Measurements from ENCODE around the gene SLC18A3. TPM values are rescaled to one million over a fixed set of nuclear protein-coding genes. Genes with fewer than 3 reads are reported as not detected.

SLC18A3 gene
- total RNA-seq, 2 donors from 2014 or later = not detected

DNA sequence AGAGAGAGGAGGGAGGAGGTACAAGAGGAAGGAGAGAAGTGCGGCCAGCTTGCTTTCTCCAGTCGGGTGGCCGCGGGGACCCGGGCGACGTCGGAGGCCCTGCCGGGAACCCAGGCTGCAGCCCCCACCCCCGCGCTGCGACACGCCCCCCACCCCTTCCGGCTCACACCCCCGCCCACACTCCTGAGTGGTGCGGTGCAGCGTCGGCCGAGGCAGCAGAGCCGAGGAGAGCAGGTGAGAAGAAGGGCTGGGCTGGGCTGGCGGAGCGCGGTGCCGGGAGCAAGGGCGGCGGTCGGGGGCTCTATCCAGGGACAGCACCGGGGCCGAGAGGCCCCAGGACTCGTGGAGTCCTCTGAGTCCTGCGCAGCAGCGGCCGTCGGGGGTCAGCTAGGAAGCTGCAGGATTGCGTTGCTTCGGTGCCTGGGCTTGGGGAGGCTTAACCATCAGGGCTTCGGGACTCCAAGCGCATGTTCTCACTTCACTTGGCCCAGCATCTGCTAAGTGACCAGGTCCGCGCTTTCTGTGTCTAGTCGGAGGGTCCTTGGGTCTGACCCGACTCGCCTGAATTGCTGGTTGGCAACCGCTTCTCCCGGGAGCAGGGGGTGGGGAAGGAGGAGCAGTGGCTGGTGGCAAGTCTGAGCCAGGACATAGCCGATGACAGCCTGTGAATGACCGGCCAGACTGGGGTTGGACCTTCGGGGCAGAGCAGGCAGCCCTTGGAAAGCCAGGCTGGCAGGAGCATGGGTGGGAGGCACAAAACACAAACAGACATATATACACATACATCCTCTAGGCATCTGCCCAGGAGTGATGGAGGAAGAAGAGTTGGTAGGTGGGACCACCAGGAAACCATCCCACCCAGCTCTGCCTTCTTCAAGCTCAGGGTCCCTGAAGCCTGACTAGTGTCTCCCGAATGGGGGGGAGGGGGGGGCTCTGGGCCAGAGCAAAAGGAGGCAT, 4.4 kb downstream of the SLC18A3 start:
- no peak overlapping the region for H3K4me3 ChIP-seq
- intact Hi-C loops (cut with DNase I) = no loop called here
- no peaks in the 10 kb centered on the region for H3K4me1 ChIP-seq (replicated peaks)
- H3K27ac ChIP-seq = no peak overlapping the region
- H3K27me3 ChIP-seq (replicated peaks; ENCODE audit: insufficient read depth) = peaks cover 59% of the 10 kb centered on the region
- DNase-seq (ENCODE audit: low spot score) = no peak
- H3K9me3 ChIP-seq = no peaks in the 10 kb centered on the region
- 7% methylated on average over 36 of the region's 49 CpGs for WGBS
- TF ChIP-seq, protein P1, sequence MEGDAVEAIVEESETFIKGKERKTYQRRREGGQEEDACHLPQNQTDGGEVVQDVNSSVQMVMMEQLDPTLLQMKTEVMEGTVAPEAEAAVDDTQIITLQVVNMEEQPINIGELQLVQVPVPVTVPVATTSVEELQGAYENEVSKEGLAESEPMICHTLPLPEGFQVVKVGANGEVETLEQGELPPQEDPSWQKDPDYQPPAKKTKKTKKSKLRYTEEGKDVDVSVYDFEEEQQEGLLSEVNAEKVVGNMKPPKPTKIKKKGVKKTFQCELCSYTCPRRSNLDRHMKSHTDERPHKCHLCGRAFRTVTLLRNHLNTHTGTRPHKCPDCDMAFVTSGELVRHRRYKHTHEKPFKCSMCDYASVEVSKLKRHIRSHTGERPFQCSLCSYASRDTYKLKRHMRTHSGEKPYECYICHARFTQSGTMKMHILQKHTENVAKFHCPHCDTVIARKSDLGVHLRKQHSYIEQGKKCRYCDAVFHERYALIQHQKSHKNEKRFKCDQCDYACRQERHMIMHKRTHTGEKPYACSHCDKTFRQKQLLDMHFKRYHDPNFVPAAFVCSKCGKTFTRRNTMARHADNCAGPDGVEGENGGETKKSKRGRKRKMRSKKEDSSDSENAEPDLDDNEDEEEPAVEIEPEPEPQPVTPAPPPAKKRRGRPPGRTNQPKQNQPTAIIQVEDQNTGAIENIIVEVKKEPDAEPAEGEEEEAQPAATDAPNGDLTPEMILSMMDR (IDR thresholded peaks at IDR 0.05) = no peak
- TF ChIP-seq POLR2AphosphoS5 (IDR thresholded peaks at IDR 0.05) (no peak), POLR2A (IDR thresholded peaks at IDR 0.05) (no peak)
- no peaks in the 10 kb centered on the region for H3K36me3 ChIP-seq

DNA sequence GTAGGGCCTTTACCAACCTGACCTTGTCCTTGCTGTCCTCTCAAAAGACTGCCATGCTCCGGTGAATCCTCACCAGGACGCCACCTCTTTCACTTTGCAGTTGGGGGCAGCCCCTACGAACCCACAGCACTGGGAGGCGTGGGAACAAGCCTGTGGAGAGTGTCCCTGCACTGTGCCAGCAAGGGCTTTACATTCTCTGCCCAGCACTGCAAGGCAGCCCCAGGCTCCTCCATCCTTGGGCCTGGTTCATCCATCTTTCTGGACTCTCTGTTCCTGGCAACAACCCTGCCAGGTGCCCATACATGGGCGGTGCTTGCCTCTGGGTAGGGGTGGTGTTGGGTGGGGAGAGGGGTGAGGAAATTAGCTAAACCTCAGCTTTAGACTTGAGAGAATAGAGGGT, 5.1 kb downstream of the SLC18A3 start:
- WGBS = 62% methylated on average over 5 of the region's 5 CpGs
- H3K36me3 ChIP-seq = no peaks in the 10 kb centered on the region
- H3K9me3 ChIP-seq = no peaks in the 10 kb centered on the region
- TF ChIP-seq POLR2A (IDR thresholded peaks at IDR 0.05) (no peak), POLR2AphosphoS5 (IDR thresholded peaks at IDR 0.05) (no peak)
- TF ChIP-seq, protein P1 (IDR thresholded peaks at IDR 0.05) = no peak
- H3K27me3 ChIP-seq (replicated peaks; ENCODE audit: insufficient read depth) = peaks cover 52% of the 10 kb centered on the region
- no peaks in the 10 kb centered on the region for H3K4me1 ChIP-seq (replicated peaks)
- no peak overlapping the region for H3K4me3 ChIP-seq
- H3K27ac ChIP-seq = no peak overlapping the region
- DNase-seq (ENCODE audit: low spot score) = no peak
- intact Hi-C loops (cut with DNase I) = no loop called here

DNA sequence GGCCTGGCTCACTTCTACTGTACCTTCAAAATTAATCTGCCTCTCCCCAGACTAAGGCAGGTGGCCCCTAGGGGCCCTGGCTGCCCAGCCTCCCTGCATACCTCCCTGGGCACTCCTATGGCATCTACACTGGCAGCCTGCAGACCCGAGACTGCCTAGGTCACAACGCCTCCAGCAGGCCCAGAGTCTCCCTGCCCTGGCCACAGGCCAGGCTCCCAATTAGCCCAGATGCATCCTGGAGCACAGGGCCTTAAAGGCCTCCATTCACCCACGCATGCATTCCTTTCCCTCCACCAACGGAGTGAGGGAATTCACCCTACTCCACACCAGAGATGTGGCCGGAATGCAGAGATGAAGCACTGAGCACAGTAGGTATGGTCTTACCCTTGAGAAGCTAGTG, 5.6 kb downstream of the SLC18A3 start:
- Histone ChIP-seq H3K9me3 (no peaks in the 10 kb centered on the region), H3K4me3 (no peak overlapping the region), H3K4me1 (replicated peaks) (no peaks in the 10 kb centered on the region), H3K27me3 (replicated peaks; ENCODE audit: insufficient read depth) (peaks cover 47% of the 10 kb centered on the region), H3K27ac (no peak overlapping the region), H3K36me3 (no peaks in the 10 kb centered on the region)
- intact Hi-C loops (cut with DNase I) = no loop called here
- no peak for TF ChIP-seq POLR2AphosphoS5 (IDR thresholded peaks at IDR 0.05)
- TF ChIP-seq, protein P1 (IDR thresholded peaks at IDR 0.05) = no peak
- no peak for TF ChIP-seq POLR2A (IDR thresholded peaks at IDR 0.05)
- 67% methylated on average over 5 of the region's 5 CpGs for WGBS
- DNase-seq (ENCODE audit: low spot score) = no peak

DNA sequence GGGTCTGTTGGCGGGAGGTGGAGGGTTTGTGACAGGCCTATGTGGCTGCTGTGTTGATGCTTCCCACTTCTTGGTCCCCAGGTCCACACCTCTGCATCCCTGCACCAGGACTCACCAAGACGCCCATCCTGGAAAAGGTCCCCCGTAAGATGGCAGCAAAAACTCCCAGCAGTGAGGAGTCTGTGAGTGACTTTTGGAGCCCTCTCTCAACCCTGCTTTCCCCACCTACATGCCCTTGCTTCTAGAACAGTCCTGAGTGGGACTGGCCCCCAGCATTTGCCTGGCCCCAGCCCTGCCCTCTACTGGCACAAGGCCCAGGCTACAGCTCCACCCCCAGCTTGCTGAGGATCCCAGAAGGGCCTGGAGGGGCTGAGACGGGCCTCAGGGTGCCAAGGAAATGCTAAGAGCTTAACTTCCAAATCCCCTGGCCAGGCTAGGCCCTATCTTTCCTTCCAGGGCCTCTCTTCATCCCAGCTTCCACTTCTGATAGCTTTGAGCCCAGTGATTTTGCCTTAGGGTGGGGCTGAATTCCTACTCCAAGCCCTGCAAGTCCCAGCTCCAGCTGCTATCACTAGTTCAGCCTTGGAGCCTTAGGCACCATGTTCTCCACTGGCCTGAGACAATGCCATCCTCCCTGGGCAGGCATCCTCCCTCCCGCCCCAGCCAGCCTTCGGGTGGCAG, 6.5 kb downstream of the SLC18A3 start:
- Histone ChIP-seq H3K36me3 (no peaks in the 10 kb centered on the region), H3K9me3 (no peaks in the 10 kb centered on the region), H3K27me3 (replicated peaks; ENCODE audit: insufficient read depth) (peaks cover 38% of the 10 kb centered on the region), H3K27ac (no peak overlapping the region), H3K4me1 (replicated peaks) (no peaks in the 10 kb centered on the region), H3K4me3 (no peak overlapping the region)
- TF ChIP-seq, protein P1 (IDR thresholded peaks at IDR 0.05) = no peak
- TF ChIP-seq POLR2A (IDR thresholded peaks at IDR 0.05) (no peak), POLR2AphosphoS5 (IDR thresholded peaks at IDR 0.05) (no peak)
- intact Hi-C loops (cut with DNase I) = no loop called here
- 72% methylated on average over 6 of the region's 6 CpGs for WGBS
- no peak for DNase-seq (ENCODE audit: low spot score)
